Osteocyte (in vitro differentiated cells): ENCODE measurements around the gene HCFC1. TPM values are rescaled to one million over a fixed set of nuclear protein-coding genes. Genes with fewer than 3 reads are reported as not detected.

Source experiments
- DNase-seq: peaks from one replicate; pipeline ENCODE4 v3.0.0; 2021; ENCODE audit warnings: mixed read lengths; ENCODE audit not compliant: unreplicated experiment; ENCODE audit errors: extremely low spot score
- H3K27ac Mint-ChIP-seq: one replicate; pipeline ENCODE4 v1.8.0; 2021; ENCODE audit warnings: mild to moderate bottlenecking, mixed read lengths; ENCODE audit not compliant: unreplicated experiment
- H3K27me3 Mint-ChIP-seq: one replicate; pipeline ENCODE4 v1.8.0; 2021; ENCODE audit warnings: mixed read lengths; ENCODE audit not compliant: unreplicated experiment
- H3K36me3 Mint-ChIP-seq: one replicate; pipeline ENCODE4 v1.8.0; 2021; ENCODE audit warnings: mixed read lengths; ENCODE audit not compliant: unreplicated experiment
- H3K4me1 Mint-ChIP-seq: one replicate; pipeline ENCODE4 v1.8.0; 2021; ENCODE audit warnings: mixed read lengths; ENCODE audit not compliant: unreplicated experiment
- H3K4me3 Mint-ChIP-seq: one replicate; pipeline ENCODE4 v1.8.0; 2021; ENCODE audit warnings: mild to moderate bottlenecking, moderate library complexity, mixed read lengths; ENCODE audit not compliant: unreplicated experiment
- H3K9me3 Mint-ChIP-seq: one replicate; pipeline ENCODE4 v1.8.0; 2021; ENCODE audit warnings: mixed read lengths; ENCODE audit not compliant: unreplicated experiment
- total RNA-seq: library from RNA; stranded (reverse); gene quantifications from 2 replicates; pipeline ENCODE4 v1.2.1, GENCODE V29; 2021
- TF ChIP-seq, protein P1 (sequence below): fragments of 200-600 bp; sonication (generic); IDR thresholded peaks from 2 replicates; pipeline ENCODE4 v1.5.0; 2021; ENCODE audit warnings: antibody characterized with exemption, mild to moderate bottlenecking, moderate library complexity

HCFC1 gene
- total RNA-seq, 1 donor from 2014 or later = 74.8 TPM

GRCh38 chrX:154012336-154012991 lies 40.8 kb upstream of the HCFC1 start:
- Mint-ChIP-seq H3K27me3 (no peaks in the 10 kb centered on the region), H3K4me1 (peaks cover 8% of the 10 kb centered on the region), H3K36me3 (peaks cover 8% of the 10 kb centered on the region), H3K9me3 (no peaks in the 10 kb centered on the region), H3K27ac (no peak overlapping the region), H3K4me3 (no peak overlapping the region)
- TF ChIP-seq, protein P1, sequence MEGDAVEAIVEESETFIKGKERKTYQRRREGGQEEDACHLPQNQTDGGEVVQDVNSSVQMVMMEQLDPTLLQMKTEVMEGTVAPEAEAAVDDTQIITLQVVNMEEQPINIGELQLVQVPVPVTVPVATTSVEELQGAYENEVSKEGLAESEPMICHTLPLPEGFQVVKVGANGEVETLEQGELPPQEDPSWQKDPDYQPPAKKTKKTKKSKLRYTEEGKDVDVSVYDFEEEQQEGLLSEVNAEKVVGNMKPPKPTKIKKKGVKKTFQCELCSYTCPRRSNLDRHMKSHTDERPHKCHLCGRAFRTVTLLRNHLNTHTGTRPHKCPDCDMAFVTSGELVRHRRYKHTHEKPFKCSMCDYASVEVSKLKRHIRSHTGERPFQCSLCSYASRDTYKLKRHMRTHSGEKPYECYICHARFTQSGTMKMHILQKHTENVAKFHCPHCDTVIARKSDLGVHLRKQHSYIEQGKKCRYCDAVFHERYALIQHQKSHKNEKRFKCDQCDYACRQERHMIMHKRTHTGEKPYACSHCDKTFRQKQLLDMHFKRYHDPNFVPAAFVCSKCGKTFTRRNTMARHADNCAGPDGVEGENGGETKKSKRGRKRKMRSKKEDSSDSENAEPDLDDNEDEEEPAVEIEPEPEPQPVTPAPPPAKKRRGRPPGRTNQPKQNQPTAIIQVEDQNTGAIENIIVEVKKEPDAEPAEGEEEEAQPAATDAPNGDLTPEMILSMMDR = no peak
- DNase-seq = no peak

DNA sequence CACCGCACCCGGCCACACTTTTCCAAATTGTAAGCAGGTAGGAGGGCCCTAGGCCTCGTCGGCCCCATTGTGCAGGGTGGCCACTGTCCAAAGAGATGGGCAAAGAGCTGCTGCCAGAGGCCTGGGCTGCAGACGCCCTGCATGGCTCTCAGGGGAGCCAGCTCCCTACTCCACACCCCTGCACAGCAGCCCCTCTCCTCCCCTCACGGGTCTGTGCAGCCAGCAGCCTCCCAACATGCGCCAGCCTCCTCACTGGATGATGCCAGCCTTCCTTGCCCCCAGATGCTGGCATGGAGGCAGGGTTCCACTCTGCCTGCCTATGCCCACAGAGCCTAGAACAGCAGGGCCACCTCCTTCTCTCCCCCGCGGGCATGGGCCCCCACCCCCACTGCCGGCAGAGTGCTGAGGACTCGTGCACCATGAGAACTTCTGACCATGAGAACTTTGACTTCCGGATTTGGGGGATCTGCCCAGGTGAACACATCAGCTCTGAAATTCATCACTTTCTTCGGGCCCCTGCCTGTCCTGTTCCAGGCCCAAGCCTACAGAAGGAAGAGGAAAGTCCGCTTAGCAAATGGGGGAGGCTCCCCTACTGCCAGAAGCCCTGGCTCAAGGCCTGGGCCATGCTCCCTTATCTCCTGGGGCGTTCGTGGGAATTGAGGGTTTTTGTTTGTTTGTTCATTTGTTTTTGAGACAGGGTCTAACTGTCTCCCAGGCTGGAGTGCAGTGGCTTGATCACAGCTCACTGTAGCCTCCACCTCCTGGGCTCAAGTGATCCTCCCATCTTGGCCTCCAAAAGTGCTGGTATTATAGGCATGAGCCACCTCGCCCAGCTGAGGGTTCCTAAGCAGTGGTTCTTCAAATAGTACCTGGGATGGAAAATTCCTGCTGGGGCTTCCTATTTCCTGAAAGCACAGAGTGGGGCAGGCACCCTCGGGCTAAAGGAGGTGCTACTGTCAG lies 40.0 kb upstream of the HCFC1 start:
- DNase-seq = no peak
- Mint-ChIP-seq H3K36me3 (peaks cover 8% of the 10 kb centered on the region), H3K9me3 (no peaks in the 10 kb centered on the region), H3K4me1 (peaks cover 8% of the 10 kb centered on the region), H3K4me3 (no peak overlapping the region), H3K27ac (no peak overlapping the region), H3K27me3 (no peaks in the 10 kb centered on the region)
- TF ChIP-seq, protein P1 = no peak

DNA sequence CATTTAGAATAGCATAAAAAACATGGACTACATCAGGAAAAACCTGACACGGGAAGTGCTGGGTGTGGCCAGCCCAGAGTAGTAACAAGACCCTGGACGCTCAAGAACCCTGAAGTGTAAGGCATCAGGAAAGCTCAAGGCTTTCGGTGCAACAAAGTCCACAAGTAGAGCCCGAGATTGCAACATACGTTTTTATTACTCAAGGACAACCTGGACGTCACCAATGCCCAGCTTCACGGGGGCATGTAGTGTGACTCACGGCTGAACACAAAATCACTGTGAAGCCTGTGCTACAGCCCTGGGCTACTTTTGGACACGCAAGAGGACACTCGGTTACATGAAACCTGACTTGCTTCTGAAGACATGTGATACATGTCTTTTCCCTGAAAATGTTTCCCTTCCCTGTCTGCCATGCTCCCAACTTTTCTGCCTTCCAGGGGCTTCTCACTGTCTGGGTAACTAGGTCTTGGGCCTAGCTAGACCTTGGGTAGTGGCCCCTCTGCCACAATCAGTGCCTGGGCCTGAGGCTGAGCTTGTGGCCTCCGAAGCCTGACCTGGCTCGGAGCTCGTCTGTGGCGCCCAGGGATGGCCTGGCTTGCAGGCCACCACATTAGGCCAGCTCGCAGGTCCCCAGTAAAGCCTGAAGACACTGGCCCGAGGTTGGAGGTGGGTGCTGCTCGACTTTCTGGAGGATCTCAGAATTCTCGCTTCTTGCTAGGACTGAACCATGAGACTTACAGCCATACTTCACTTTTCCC lies 38.9 kb upstream of the HCFC1 start:
- Mint-ChIP-seq H3K27me3 (no peaks in the 10 kb centered on the region), H3K36me3 (peaks cover 5% of the 10 kb centered on the region), H3K27ac (no peak overlapping the region), H3K9me3 (no peaks in the 10 kb centered on the region), H3K4me1 (peaks cover 7% of the 10 kb centered on the region), H3K4me3 (no peak overlapping the region)
- TF ChIP-seq, protein P1 = no peak
- DNase-seq = no peak

DNA sequence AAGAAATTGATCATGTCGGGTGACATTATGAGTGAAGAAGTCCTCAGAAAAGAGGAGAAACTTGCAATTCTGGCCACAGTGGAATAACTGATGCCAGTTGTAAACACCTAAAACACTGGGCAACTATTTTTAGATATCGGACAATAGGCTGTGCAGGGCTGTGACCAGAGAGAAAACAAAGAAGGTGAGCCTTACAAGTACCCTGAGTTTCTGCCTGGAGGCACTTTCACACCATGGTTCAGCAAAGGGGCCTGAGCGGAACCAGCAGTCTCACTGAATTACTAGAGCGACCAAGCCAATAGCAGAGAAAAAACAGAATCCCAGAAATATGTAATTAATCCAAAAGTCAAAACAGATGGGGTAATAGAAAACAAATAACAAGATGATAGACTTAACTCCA lies 36.9 kb upstream of the HCFC1 start:
- DNase-seq = no peak
- H3K4me3 Mint-ChIP-seq = no peak overlapping the region
- TF ChIP-seq, protein P1 = no peak
- H3K27ac Mint-ChIP-seq = no peak overlapping the region
- H3K9me3 Mint-ChIP-seq = no peaks in the 10 kb centered on the region
- peaks cover 5% of the 10 kb centered on the region for H3K36me3 Mint-ChIP-seq
- no peaks in the 10 kb centered on the region for H3K27me3 Mint-ChIP-seq
- peaks cover 4% of the 10 kb centered on the region for H3K4me1 Mint-ChIP-seq
